ENCODE results near the gene NKX2-3. TPM values are rescaled to one million over a fixed set of nuclear protein-coding genes. Genes with fewer than 3 reads are reported as not detected.

The NKX2-3 gene
- total RNA-seq, 3 donors from 2014 or later: not detected

- H3K27me3 Mint-ChIP-seq (ENCODE audit: low read depth): peaks cover 23% of the 10 kb centered on the region
- H3K4me3 Mint-ChIP-seq: no peak overlapping the region
- H3K4me1 Mint-ChIP-seq (ENCODE audit: low read depth): no peaks in the 10 kb centered on the region
- no peaks in the 10 kb centered on the region for H3K36me3 Mint-ChIP-seq (ENCODE audit: insufficient read depth)
- no peaks in the 10 kb centered on the region for H3K9me3 Mint-ChIP-seq
- ATAC-seq: no peak
- no peak for DNase-seq
Measured at GRCh38 chr10:99569961-99570360, 37.2 kb downstream of the NKX2-3 start.

- Mint-ChIP-seq H3K4me3 (no peak overlapping the region), H3K9me3 (no peaks in the 10 kb centered on the region), H3K36me3 (ENCODE audit: insufficient read depth) (no peaks in the 10 kb centered on the region), H3K27me3 (ENCODE audit: low read depth) (peaks cover 19% of the 10 kb centered on the region), H3K4me1 (ENCODE audit: low read depth) (no peaks in the 10 kb centered on the region)
- ATAC-seq (no peak), DNase-seq (no peak)
Measured at GRCh38 chr10:99571816-99572215, 39.1 kb downstream of the NKX2-3 start.

- ATAC-seq: no peak
Measured at GRCh38 chr10:99573790-99574189, 41.0 kb downstream of the NKX2-3 start.

GRCh38 chr10:99579971-99580370, 47.2 kb downstream of the NKX2-3 start:
- no peaks in the 10 kb centered on the region for H3K4me1 Mint-ChIP-seq (ENCODE audit: low read depth)
- H3K27me3 Mint-ChIP-seq (ENCODE audit: low read depth): peaks cover 5% of the 10 kb centered on the region
- DNase-seq (no peak), ATAC-seq (no peak)
- no peaks in the 10 kb centered on the region for H3K36me3 Mint-ChIP-seq (ENCODE audit: insufficient read depth)
- no peak overlapping the region for H3K4me3 Mint-ChIP-seq
- no peaks in the 10 kb centered on the region for H3K9me3 Mint-ChIP-seq

More at GRCh38 chr10:99573790-99574189, 41.0 kb downstream of the NKX2-3 start:
- no peak for DNase-seq
- Mint-ChIP-seq H3K36me3 (ENCODE audit: insufficient read depth) (no peaks in the 10 kb centered on the region), H3K27me3 (ENCODE audit: low read depth) (peaks cover 18% of the 10 kb centered on the region), H3K4me1 (ENCODE audit: low read depth) (no peaks in the 10 kb centered on the region), H3K9me3 (no peaks in the 10 kb centered on the region), H3K4me3 (no peak overlapping the region)

GRCh38 chr10:99582255-99582770, 49.6 kb downstream of the NKX2-3 start:
- Mint-ChIP-seq H3K4me3 (no peak overlapping the region), H3K4me1 (ENCODE audit: low read depth) (no peaks in the 10 kb centered on the region), H3K36me3 (ENCODE audit: insufficient read depth) (no peaks in the 10 kb centered on the region), H3K9me3 (no peaks in the 10 kb centered on the region), H3K27me3 (ENCODE audit: low read depth) (peaks cover 8% of the 10 kb centered on the region)
- ATAC-seq: no peak
- DNase-seq: no peak

- Mint-ChIP-seq H3K4me3 (no peak overlapping the region), H3K9me3 (no peaks in the 10 kb centered on the region), H3K27me3 (ENCODE audit: low read depth) (peaks cover 4% of the 10 kb centered on the region), H3K36me3 (ENCODE audit: insufficient read depth) (no peaks in the 10 kb centered on the region), H3K4me1 (ENCODE audit: low read depth) (no peaks in the 10 kb centered on the region)
- ATAC-seq (no peak), DNase-seq (no peak)
Measured at GRCh38 chr10:99583687-99584086, 50.9 kb downstream of the NKX2-3 start.

Other genes starting within 250 kb of the NKX2-3 start
- gene CNNM1, start 203.6 kb upstream of the NKX2-3 start, total RNA-seq: 1 to 10 TPM in 1 of 3 donors, under 1 TPM in 2; 0.58 to 1.9 (median 0.60) TPM
- gene GOT1, start 102.3 kb upstream of the NKX2-3 start, total RNA-seq: 10 to 100 TPM; 32.0 to 36.0 (median 34.3) TPM
- gene SLC25A28, start 87.5 kb downstream of the NKX2-3 start, total RNA-seq: 10 to 100 TPM; 58.8 to 65.3 (median 64.7) TPM
- 1 to 10 TPM; 7.7 to 8.2 (median 7.9) TPM for gene ENTPD7, start 126.6 kb downstream of the NKX2-3 start, total RNA-seq
- 10 to 100 TPM; 28.4 to 32.5 (median 32.2) TPM for gene COX15, start 199.2 kb downstream of the NKX2-3 start, total RNA-seq
- 10 to 100 TPM; 19.8 to 30.4 (median 28.7) TPM for gene CUTC, start 199.3 kb downstream of the NKX2-3 start, total RNA-seq
- 1 to 10 TPM; 1.3 to 1.5 (median 1.3) TPM for gene ABCC2, start 249.7 kb downstream of the NKX2-3 start, total RNA-seq

Data from activated T-cell treated with anti-CD3 and anti-CD28 coated beads, Interleukin-2, amount 50 U/mL, for 4 hours (primary cell).